ENCODE results near the gene DNAH9. TPM values are rescaled to one million over a fixed set of nuclear protein-coding genes. Genes with fewer than 3 reads are reported as not detected.

DNAH9 gene
- total RNA-seq, 4 donors from 2014 or later = not detected

- no peaks in the 10 kb centered on the region for H3K27me3 ChIP-seq
- no peaks in the 10 kb centered on the region for H3K9me3 ChIP-seq
- TF ChIP-seq POLR2A (IDR thresholded peaks at IDR 0.05) (no peak), CTCF (IDR thresholded peaks at IDR 0.05 in 4 of 5, conservative IDR thresholded peaks at IDR 0.05 in 1 of 5) (no peak)
- intact Hi-C loops (cut with DNase I; ENCODE audit: low total_unique reads) (no loop called here), in situ Hi-C loops (cut with MboI; ENCODE audit: low sequenced_read_pairs in 4 of 4) (no loop called here)
- H3K36me3 ChIP-seq = no peaks in the 10 kb centered on the region
- DNase-seq = no peak
- no peaks in the 10 kb centered on the region for H3K4me1 ChIP-seq
- H3K27ac ChIP-seq = no peak overlapping the region
- H3K4me3 ChIP-seq = no peak overlapping the region
- ATAC-seq = no peak
These were observed 33.5 kb upstream of the DNAH9 start for GRCh38 chr17:11564589-11565380.

- Histone ChIP-seq H3K27me3 (no peaks in the 10 kb centered on the region), H3K36me3 (no peaks in the 10 kb centered on the region), H3K27ac (no peak overlapping the region), H3K9me3 (no peaks in the 10 kb centered on the region), H3K4me1 (no peaks in the 10 kb centered on the region), H3K4me3 (no peak overlapping the region)
- no peak for TF ChIP-seq CTCF (IDR thresholded peaks at IDR 0.05 in 4 of 5, conservative IDR thresholded peaks at IDR 0.05 in 1 of 5)
- TF ChIP-seq POLR2A (IDR thresholded peaks at IDR 0.05) = no peak
- ATAC-seq = no peak
- in situ Hi-C loops (cut with MboI; ENCODE audit: low sequenced_read_pairs in 4 of 4) = no loop called here
- intact Hi-C loops (cut with DNase I; ENCODE audit: low total_unique reads) = no loop called here
- DNase-seq = no peak
These were observed 32.7 kb upstream of the DNAH9 start for GRCh38 chr17:11565591-11565990.

- ATAC-seq (no peak), DNase-seq (no peak)
- Histone ChIP-seq H3K9me3 (no peaks in the 10 kb centered on the region), H3K4me3 (no peak overlapping the region), H3K36me3 (no peaks in the 10 kb centered on the region), H3K27ac (no peak overlapping the region), H3K4me1 (no peaks in the 10 kb centered on the region), H3K27me3 (no peaks in the 10 kb centered on the region)
- intact Hi-C loops (cut with DNase I; ENCODE audit: low total_unique reads) (no loop called here), in situ Hi-C loops (cut with MboI; ENCODE audit: low sequenced_read_pairs in 4 of 4) (no loop called here)
- TF ChIP-seq CTCF (IDR thresholded peaks at IDR 0.05 in 4 of 5, conservative IDR thresholded peaks at IDR 0.05 in 1 of 5) (no peak), POLR2A (IDR thresholded peaks at IDR 0.05) (no peak)
These were observed 19.3 kb upstream of the DNAH9 start for GRCh38 chr17:11578998-11579397.

GRCh38 chr17:11580677-11581076, 17.6 kb upstream of the DNAH9 start:
- no peak for ATAC-seq
- in situ Hi-C loops (cut with MboI; ENCODE audit: low sequenced_read_pairs in 4 of 4) (no loop called here), intact Hi-C loops (cut with DNase I; ENCODE audit: low total_unique reads) (no loop called here)

More at GRCh38 chr17:11580677-11581076, 17.6 kb upstream of the DNAH9 start:
- no peak for TF ChIP-seq CTCF (IDR thresholded peaks at IDR 0.05 in 4 of 5, conservative IDR thresholded peaks at IDR 0.05 in 1 of 5)
- no peak for TF ChIP-seq POLR2A (IDR thresholded peaks at IDR 0.05)
- Histone ChIP-seq H3K36me3 (no peaks in the 10 kb centered on the region), H3K27ac (no peak overlapping the region), H3K4me1 (no peaks in the 10 kb centered on the region), H3K27me3 (no peaks in the 10 kb centered on the region), H3K4me3 (no peak overlapping the region), H3K9me3 (no peaks in the 10 kb centered on the region)
- no peak for DNase-seq

Measured in gastrocnemius medialis (tissue), 4 donors.